DOHH2 (cell line): Measurements from ENCODE around the gene CALM3.

ENCODE experiments used
- EZH2phosphoT487 ChIP-seq: fragments of 200-600 bp; sonication (generic); IDR thresholded peaks from 2 replicates; pipeline ENCODE4 v1.6.1; 2017; ENCODE audit warnings: borderline replicate concordance, mild to moderate bottlenecking, antibody characterized with exemption, low read length, moderate library complexity, mixed read lengths
- TF ChIP-seq, protein P1 (sequence below): fragments of 200-600 bp; sonication (generic); IDR thresholded peaks from one replicate; pipeline ENCODE4 v1.5.1; 2014; ENCODE audit warnings: antibody characterized with exemption, mild to moderate bottlenecking, low read depth, low read length; ENCODE audit not compliant: poor library complexity, severe bottlenecking

DNA sequence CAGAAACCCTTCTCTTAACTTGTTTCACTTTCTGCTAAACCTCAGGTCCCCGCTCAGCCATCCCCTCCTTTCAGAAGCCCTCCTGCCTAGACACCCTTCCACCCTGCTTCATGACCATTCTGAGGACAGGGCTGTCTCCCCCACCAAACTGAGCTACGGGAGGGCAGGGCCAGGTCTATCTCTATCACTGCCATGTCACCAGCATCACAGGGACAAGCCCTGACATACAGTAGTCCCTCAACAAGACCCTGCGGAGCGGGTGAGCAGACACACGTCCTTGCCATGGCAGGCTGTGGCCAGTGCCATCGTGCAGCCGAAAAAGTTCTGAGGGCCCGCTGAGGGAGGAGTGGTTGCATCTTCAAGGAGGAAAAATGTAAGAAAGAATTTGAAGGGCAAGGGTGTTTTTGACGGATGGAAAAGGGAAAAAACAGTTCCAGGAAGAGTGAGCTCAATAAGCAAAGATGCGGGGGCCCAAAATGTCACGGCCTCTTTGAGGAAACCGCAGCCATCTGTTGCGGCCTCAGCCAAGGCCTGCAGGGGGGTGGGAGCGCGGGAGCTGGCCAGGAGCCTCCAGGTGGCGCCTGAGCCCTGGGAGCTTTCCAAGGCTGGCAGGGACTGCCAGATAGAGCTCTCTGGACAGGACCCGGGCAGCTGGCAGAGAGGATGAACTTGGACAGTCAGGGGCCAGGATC, 15.6 kb downstream of the CALM3 start:
- TF ChIP-seq EZH2phosphoT487 = no peak
- TF ChIP-seq, protein P1, sequence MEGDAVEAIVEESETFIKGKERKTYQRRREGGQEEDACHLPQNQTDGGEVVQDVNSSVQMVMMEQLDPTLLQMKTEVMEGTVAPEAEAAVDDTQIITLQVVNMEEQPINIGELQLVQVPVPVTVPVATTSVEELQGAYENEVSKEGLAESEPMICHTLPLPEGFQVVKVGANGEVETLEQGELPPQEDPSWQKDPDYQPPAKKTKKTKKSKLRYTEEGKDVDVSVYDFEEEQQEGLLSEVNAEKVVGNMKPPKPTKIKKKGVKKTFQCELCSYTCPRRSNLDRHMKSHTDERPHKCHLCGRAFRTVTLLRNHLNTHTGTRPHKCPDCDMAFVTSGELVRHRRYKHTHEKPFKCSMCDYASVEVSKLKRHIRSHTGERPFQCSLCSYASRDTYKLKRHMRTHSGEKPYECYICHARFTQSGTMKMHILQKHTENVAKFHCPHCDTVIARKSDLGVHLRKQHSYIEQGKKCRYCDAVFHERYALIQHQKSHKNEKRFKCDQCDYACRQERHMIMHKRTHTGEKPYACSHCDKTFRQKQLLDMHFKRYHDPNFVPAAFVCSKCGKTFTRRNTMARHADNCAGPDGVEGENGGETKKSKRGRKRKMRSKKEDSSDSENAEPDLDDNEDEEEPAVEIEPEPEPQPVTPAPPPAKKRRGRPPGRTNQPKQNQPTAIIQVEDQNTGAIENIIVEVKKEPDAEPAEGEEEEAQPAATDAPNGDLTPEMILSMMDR = peak; percentile 61
